ENCODE results near the gene CASK.

Gene CASK, protein sequence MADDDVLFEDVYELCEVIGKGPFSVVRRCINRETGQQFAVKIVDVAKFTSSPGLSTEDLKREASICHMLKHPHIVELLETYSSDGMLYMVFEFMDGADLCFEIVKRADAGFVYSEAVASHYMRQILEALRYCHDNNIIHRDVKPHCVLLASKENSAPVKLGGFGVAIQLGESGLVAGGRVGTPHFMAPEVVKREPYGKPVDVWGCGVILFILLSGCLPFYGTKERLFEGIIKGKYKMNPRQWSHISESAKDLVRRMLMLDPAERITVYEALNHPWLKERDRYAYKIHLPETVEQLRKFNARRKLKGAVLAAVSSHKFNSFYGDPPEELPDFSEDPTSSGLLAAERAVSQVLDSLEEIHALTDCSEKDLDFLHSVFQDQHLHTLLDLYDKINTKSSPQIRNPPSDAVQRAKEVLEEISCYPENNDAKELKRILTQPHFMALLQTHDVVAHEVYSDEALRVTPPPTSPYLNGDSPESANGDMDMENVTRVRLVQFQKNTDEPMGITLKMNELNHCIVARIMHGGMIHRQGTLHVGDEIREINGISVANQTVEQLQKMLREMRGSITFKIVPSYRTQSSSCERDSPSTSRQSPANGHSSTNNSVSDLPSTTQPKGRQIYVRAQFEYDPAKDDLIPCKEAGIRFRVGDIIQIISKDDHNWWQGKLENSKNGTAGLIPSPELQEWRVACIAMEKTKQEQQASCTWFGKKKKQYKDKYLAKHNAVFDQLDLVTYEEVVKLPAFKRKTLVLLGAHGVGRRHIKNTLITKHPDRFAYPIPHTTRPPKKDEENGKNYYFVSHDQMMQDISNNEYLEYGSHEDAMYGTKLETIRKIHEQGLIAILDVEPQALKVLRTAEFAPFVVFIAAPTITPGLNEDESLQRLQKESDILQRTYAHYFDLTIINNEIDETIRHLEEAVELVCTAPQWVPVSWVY

DNA sequence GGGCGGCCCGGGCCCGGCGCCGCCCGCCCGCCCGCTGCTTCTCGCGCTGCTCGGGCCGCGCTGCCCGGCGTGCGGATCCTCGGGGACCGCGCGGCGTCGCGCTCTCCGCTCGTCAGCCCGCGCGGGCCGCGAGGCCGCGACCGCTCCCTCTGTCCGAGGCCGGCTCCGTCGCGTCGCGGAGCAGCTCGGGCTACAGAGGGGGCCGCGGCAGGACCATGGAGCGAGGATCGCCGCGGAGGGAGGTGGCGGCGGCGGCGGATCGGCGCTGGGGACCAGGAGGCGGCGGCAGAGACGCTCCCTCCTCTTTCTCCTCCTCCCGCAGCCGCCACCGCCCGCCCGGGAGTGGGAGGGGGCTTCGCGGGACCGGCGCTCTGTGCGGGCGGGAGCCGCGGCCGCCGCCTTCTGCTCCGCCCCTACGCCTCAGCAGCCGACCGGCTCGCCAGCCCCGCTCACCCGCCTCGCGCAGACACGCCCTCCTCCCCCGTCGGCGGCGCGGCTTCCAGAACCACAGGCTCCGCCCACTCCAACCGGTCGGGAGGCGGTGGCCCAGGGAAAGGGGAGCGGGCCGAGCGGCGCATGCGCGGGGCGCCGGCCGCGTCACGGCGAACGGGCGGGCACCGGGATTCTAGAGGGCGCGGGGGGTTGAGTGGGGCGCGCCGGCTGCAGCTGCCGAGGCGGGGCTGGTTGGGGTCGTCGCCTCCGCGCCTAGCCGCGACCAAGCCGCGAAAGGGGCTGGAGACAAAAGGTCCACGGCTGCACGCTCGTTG lies at the start of gene CASK:
Gene CASK (minus strand): TSS at position 344 of the 767 bp plus-strand sequence. CDS start 566 bp downstream, outside the sequence.
- no peak for DNase-seq (ENCODE audit: extremely low read depth, low read depth)
- TF ChIP-seq, protein P1, sequence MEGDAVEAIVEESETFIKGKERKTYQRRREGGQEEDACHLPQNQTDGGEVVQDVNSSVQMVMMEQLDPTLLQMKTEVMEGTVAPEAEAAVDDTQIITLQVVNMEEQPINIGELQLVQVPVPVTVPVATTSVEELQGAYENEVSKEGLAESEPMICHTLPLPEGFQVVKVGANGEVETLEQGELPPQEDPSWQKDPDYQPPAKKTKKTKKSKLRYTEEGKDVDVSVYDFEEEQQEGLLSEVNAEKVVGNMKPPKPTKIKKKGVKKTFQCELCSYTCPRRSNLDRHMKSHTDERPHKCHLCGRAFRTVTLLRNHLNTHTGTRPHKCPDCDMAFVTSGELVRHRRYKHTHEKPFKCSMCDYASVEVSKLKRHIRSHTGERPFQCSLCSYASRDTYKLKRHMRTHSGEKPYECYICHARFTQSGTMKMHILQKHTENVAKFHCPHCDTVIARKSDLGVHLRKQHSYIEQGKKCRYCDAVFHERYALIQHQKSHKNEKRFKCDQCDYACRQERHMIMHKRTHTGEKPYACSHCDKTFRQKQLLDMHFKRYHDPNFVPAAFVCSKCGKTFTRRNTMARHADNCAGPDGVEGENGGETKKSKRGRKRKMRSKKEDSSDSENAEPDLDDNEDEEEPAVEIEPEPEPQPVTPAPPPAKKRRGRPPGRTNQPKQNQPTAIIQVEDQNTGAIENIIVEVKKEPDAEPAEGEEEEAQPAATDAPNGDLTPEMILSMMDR (IDR thresholded peaks at IDR 0.05; ENCODE audit: low read depth, low read length, missing control alignments), result no peak
- peak within 1 kb of the TSS; percentile 68 for H3K4me3 ChIP-seq (replicated peaks; ENCODE audit: low read depth, low read length)

DNA sequence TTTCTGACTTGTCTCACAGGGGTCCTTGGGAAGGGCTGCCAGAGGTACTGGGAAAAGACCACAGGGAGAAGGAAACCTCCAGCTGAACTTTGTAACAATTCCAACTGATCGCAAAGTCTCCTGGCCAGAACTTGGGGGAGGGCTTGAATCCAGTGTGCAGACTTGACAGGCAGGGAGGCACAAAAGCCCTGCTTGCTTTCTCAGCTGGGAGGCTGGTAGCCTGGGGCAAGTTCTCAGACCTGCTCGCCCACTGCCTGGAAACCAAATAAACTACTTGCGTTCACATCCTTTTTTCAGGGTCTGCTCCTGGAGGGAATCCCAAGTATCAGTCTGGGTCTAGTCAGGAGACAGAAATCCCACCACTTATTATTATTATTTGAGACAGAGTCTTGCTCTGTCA lies 48.0 kb upstream of the CASK start:
- H3K4me3 ChIP-seq (replicated peaks; ENCODE audit: low read depth, low read length), result no peak overlapping the region
- TF ChIP-seq, protein P1 (IDR thresholded peaks at IDR 0.05; ENCODE audit: low read depth, low read length, missing control alignments), result no peak
- no peak for DNase-seq (ENCODE audit: extremely low read depth, low read depth)

DNA sequence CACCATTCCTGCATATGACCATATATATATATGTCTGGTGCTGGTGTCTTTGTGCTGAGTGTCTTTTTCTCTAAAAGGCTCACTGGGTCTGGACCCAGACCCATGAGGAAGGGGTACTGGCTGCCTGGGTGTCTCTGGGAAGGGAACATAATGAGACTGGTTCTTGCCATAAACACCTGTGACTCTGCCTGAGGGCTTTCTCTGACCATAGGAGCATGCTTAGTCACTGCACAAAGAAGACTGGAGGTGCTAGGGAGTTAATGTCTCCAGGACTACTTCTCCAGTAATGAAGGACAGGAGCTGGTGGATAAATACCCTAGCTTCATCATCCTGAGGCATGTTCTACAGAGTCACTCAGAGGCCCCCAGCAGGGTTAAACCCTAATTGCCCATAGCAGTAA lies 47.1 kb upstream of the CASK start:
- H3K4me3 ChIP-seq (replicated peaks; ENCODE audit: low read depth, low read length), result no peak overlapping the region
- no peak for DNase-seq (ENCODE audit: extremely low read depth, low read depth)
- TF ChIP-seq, protein P1 (IDR thresholded peaks at IDR 0.05; ENCODE audit: low read depth, low read length, missing control alignments), result no peak

DNA sequence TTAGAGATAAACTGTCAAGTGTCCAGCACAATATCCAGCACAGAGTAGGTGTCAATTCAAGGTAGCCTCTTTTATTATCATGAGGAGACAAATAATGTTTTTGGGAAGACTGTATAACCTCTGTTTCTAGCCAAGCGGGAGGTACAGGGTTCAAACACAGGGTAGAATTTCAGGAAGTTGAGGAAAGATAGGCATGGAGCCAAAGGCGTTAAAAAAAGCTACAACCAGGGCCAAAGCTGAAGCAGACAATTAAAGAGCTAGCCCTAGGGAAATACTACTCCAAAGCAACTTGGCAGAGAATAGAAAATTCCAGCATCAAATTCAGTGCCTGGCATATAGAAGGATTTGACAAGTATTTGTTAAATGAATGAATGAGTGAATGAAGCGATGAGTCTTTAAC lies 40.0 kb upstream of the CASK start:
- no peak for DNase-seq (ENCODE audit: extremely low read depth, low read depth)
- TF ChIP-seq, protein P1 (IDR thresholded peaks at IDR 0.05; ENCODE audit: low read depth, low read length, missing control alignments), result no peak
- no peak overlapping the region for H3K4me3 ChIP-seq (replicated peaks; ENCODE audit: low read depth, low read length)

DNA sequence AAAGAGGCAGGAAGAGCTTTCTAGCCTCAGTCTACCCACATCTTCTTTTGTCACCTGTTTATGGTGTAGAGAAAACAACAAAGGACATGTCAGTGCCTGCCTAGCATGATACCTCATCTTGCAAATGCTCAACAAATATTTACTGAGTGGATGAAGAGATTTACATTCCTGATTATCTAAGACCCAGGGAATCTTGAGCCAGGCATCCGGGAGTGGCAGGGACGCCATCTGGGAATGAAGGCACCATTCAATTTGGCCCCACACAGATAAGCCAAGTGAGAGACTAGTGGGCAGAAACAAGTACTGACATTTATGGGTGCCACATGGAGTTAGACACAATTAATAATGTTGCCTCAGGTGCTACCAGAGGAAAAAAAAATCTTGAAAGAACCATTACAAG lies 36.8 kb upstream of the CASK start:
- no peak overlapping the region for H3K4me3 ChIP-seq (replicated peaks; ENCODE audit: low read depth, low read length)
- TF ChIP-seq, protein P1 (IDR thresholded peaks at IDR 0.05; ENCODE audit: low read depth, low read length, missing control alignments), result no peak
- DNase-seq (ENCODE audit: extremely low read depth, low read depth), result no peak

DNA sequence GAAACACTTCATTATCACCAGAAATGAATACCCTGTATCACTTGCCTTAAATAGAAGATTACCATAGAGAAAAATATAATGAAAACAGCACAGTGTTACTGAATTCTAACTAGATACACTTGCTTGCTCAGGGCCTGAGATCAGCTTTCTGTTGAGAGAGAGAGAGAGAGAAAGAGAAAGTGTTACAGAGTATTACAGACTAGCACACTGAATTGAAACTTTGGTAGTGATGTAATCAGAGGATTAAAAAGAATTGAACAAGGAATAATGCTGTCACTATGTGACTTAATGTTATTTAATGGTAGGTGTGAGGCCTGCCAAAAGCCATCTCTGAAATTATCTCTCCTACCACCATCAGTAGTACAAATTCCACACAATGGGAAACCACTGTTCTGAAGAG lies 35.5 kb upstream of the CASK start:
- no peak for DNase-seq (ENCODE audit: extremely low read depth, low read depth)
- TF ChIP-seq, protein P1 (IDR thresholded peaks at IDR 0.05; ENCODE audit: low read depth, low read length, missing control alignments), result no peak

More for the DNA sequence above, 35.5 kb upstream of the CASK start:
- no peak overlapping the region for H3K4me3 ChIP-seq (replicated peaks; ENCODE audit: low read depth, low read length)
